Kidney (tissue), 14 donors: Measurements from ENCODE around the gene PEAK1. TPM values are rescaled to one million over a fixed set of nuclear protein-coding genes. Genes with fewer than 3 reads are reported as not detected.

Source experiments
- DNase-seq, 5 donors: peaks; one replicate each; pipeline ENCODE4 v3.0.0-alpha.2; 2013 to 2020
- FAIRE-seq: peaks from 2 replicates; lab custom pipeline; 2012; peaks lifted over from hg19 to GRCh38; lab: Jason Lieb, UNC
- H3K27ac ChIP-seq, 2 donors: one replicate each; pipeline ENCODE4 v1.7.0; 2013; ENCODE audit warnings: low read depth in 2 of 2, low read length in 2 of 2, inconsistent platforms in 1 of 2
- H3K27me3 ChIP-seq: one replicate; pipeline ENCODE4 v1.7.1; 2013; ENCODE audit warnings: low read length, inconsistent platforms; ENCODE audit not compliant: control insufficient read depth, insufficient read depth
- H3K36me3 ChIP-seq, 3 donors: one replicate each; pipeline versions ENCODE4 v1.7.0 to v1.7.1; 2013; ENCODE audit warnings: low read length in 3 of 3, control low read depth in 1 of 3, inconsistent platforms in 1 of 3; ENCODE audit not compliant: insufficient read depth in 3 of 3, control insufficient read depth in 2 of 3
- H3K4me1 ChIP-seq, 3 donors: one replicate each; pipeline versions ENCODE4 v1.7.0 to v1.7.1; 2013; ENCODE audit warnings: low read length in 3 of 3, inconsistent platforms in 1 of 3, low read depth in 1 of 3; ENCODE audit not compliant: control insufficient read depth in 2 of 3, insufficient read depth in 2 of 3
- H3K4me3 ChIP-seq, 3 donors: one replicate each; pipeline versions ENCODE4 v1.7.0 to v1.8.1; 2013; ENCODE audit warnings: low read length in 3 of 3, control low read depth in 1 of 3, inconsistent platforms in 1 of 3
- H3K9ac ChIP-seq, 3 donors: one replicate each; pipeline versions ENCODE4 v1.7.0 to v1.7.1; 2013; ENCODE audit warnings: low read length in 3 of 3, control low read depth in 1 of 3, inconsistent platforms in 1 of 3
- H3K9me3 ChIP-seq, 3 donors: one replicate each; pipeline versions ENCODE4 v1.7.0 to v1.7.1; 2013; ENCODE audit warnings: low read length in 3 of 3, control low read depth in 1 of 3, inconsistent platforms in 1 of 3; ENCODE audit not compliant: control insufficient read depth in 2 of 3, insufficient read depth in 1 of 3
- intact Hi-C: fragments of 100-400 bp; cut with DNase I; formaldehyde crosslinking; loops from one replicate; pipeline ENCODE4 v1.11.1; 2022
- polyA plus RNA-seq: library from polyadenylated mRNA; stranded (reverse); fragments of 350-450 nt; fragmentation: Illumina TruSeq; extraction: RNeasy Lipid Tissue Mini Kit (QIAGEN cat#74804); gene quantifications from one replicate; pipeline ENCODE4 v1.2.3, GENCODE V29; 2014; ENCODE audit warnings: low read depth, low replicate concordance; ENCODE audit not compliant: insufficient read depth
- total RNA-seq: library from RNA; stranded (reverse); fragmentation: NEBNext Ultra II Directional; extraction: Animal tissue kit (Norgen Biotek cat#: 25700); gene quantifications from one replicate; pipeline ENCODE4 v1.2.1, GENCODE V29; 2021
- TF ChIP-seq, protein P1 (sequence below): IDR thresholded peaks from 3 replicates; pipeline ENCODE4 v1.5.1; 2012; ENCODE audit warnings: mild to moderate bottlenecking, moderate library complexity, borderline replicate concordance; ENCODE audit not compliant: insufficient read depth; ENCODE audit errors: extremely low read depth
- donor health status: control.
- donor health status: control.
- donor health status: control.
- donor health status: control.
- donor health status: control.
- donor health status: DM: yes; HTN: yes; CAD: no.
- donor health status: Normal renal cell carcinoma (clear cell type).

The PEAK1 gene
- total and polyA plus RNA-seq, 2 donors from 2014 or later: 2.9 to 50.3 TPM

DNA sequence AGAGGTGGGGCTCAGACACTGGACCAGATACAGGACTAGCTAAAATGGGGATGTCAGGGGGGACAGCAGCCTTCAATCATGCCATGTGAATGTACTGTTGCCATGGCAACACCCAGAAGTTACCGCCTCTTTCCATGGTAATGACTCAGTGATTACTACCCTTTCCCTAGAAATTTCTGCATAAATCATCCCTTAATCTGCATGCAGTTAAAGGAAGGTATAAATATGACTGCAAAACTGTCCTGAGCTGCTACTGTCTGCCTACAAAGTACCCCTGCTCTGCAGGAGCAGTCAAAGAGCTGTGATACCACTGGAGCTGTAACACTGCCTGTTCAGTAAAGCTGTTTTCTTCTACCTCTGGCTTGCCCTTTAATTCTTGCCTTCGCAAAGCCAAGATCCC lies 168.2 kb downstream of the PEAK1 start:
- TF ChIP-seq, protein P1, sequence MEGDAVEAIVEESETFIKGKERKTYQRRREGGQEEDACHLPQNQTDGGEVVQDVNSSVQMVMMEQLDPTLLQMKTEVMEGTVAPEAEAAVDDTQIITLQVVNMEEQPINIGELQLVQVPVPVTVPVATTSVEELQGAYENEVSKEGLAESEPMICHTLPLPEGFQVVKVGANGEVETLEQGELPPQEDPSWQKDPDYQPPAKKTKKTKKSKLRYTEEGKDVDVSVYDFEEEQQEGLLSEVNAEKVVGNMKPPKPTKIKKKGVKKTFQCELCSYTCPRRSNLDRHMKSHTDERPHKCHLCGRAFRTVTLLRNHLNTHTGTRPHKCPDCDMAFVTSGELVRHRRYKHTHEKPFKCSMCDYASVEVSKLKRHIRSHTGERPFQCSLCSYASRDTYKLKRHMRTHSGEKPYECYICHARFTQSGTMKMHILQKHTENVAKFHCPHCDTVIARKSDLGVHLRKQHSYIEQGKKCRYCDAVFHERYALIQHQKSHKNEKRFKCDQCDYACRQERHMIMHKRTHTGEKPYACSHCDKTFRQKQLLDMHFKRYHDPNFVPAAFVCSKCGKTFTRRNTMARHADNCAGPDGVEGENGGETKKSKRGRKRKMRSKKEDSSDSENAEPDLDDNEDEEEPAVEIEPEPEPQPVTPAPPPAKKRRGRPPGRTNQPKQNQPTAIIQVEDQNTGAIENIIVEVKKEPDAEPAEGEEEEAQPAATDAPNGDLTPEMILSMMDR: no peak
- intact Hi-C loops: no loop called here
- Histone ChIP-seq H3K9ac (no peak overlapping the region), H3K27me3 (no peaks in the 10 kb centered on the region), H3K36me3 (peaks cover 0 to 2% (median 0%) of the 10 kb centered on the region in 3 donors), H3K4me1 (no peaks in the 10 kb centered on the region), H3K9me3 (no peaks in the 10 kb centered on the region), H3K27ac (no peak overlapping the region), H3K4me3 (no peak overlapping the region)
- DNase-seq (no peak), FAIRE-seq (no peak)

DNA sequence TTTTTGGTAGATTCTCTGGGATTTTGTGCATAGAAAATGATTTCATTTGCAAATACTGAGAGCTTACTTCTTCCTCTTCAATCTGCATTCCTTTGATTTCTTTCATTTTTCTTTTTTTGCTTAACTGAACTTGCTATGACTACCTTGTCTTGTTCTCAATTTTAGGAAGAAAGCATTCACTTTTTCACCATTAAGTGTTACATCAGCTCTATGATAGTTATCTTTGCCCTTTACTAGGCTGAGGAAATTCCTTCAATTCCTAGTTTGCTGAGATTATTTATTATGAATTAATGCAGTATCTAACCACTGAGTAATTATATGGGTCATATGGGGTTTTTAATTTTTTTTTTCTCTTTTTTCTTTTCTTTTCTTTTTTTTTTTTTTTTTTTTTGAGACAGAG lies 172.8 kb downstream of the PEAK1 start:
- DNase-seq (no peak), FAIRE-seq (no peak)
- Histone ChIP-seq H3K9me3 (no peaks in the 10 kb centered on the region), H3K4me1 (no peaks in the 10 kb centered on the region), H3K9ac (no peak overlapping the region), H3K4me3 (no peak overlapping the region), H3K27ac (no peak overlapping the region), H3K27me3 (no peaks in the 10 kb centered on the region), H3K36me3 (no peaks in the 10 kb centered on the region)
- intact Hi-C loops: no loop called here
- TF ChIP-seq, protein P1: no peak

DNA sequence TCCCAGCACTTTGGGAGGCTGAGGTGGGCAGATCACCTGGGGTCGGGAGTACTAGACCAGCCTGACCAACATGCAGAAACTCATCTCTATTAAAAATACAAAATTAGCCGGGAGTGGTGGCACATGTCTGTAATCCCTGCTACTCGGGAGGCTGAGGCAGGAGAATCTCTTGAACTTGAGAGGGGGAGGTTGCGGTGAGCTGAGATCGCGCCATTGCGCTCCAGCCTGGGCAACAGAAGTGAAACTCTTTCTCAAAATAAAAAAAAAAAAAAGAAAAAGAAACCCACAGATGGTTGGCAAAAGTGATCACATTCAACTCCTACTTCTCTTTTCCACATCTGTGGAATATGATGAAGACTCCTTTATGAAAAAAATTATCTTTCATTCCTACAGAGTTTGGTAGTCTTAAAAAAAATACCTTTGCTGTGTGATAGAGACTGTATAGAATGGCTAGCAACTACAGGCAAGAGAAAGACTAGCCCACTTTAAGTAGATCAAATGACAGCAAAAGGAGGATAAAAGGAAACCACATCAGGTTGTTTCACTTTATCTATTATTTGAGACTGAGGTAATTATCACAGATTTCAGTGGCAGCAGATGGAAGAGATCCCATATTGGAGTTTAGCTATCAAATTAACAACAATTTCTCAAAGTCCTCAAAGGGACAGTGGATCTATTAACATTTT lies 176.0 kb downstream of the PEAK1 start:
- Histone ChIP-seq H3K4me3 (no peak overlapping the region), H3K27me3 (no peaks in the 10 kb centered on the region), H3K27ac (no peak overlapping the region), H3K4me1 (no peaks in the 10 kb centered on the region), H3K9me3 (no peaks in the 10 kb centered on the region), H3K36me3 (no peaks in the 10 kb centered on the region), H3K9ac (no peak overlapping the region)
- intact Hi-C loops: no loop called here
- FAIRE-seq (no peak), DNase-seq (no peak)
- TF ChIP-seq, protein P1: no peak

DNA sequence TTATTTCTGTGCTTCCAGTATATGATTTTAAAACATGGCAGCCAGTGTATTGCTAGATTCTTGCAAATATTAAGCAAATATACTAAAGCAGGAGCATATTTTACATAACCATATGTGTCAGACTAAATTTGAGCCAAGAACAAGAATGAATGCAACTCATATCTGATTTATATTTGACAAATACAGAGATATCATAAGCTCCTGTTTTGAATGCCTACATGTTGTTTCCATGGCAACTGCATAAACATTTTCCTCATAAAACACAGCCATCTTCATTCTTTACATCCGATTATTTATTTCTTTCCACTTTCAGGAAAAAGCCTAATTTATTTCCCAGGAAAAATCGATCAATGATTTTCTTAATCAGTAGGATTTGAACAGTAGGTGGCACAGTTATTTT lies 176.8 kb downstream of the PEAK1 start:
- TF ChIP-seq, protein P1: no peak
- H3K9ac ChIP-seq: no peak overlapping the region
- H3K27me3 ChIP-seq: no peaks in the 10 kb centered on the region
- H3K4me3 ChIP-seq: no peak overlapping the region
- DNase-seq (peak in 2 of 5 donors; percentile 7 to 32), FAIRE-seq (no peak)
- H3K9me3 ChIP-seq: no peaks in the 10 kb centered on the region
- H3K36me3 ChIP-seq: no peaks in the 10 kb centered on the region
- no peak overlapping the region for H3K27ac ChIP-seq
- intact Hi-C loops: no loop called here
- H3K4me1 ChIP-seq: no peaks in the 10 kb centered on the region
